Frontal cortex (tissue), 4 donors: Measurements from ENCODE around the gene SYNPO. TPM values are rescaled to one million over a fixed set of nuclear protein-coding genes. Genes with fewer than 3 reads are reported as not detected.

ENCODE experiments used
- DNase-seq, 2 donors: peaks; one replicate each; pipeline ENCODE4 v3.0.0; 2012; ENCODE audit warnings: low spot score in 2 of 2
- FAIRE-seq: peaks from 2 replicates; lab custom pipeline; 2012; peaks lifted over from hg19 to GRCh38; lab: Jason Lieb, UNC
- total RNA-seq: library from RNA; depleted of rRNA; stranded (reverse); fragments of >200 nt; gene quantifications from one replicate; pipeline ENCODE4 v1.2.3, GENCODE V29; 2014
- donor health status: control.
- donor health status: control.
- donor health status: control.

SYNPO gene
- total RNA-seq: 3.7 TPM

DNA sequence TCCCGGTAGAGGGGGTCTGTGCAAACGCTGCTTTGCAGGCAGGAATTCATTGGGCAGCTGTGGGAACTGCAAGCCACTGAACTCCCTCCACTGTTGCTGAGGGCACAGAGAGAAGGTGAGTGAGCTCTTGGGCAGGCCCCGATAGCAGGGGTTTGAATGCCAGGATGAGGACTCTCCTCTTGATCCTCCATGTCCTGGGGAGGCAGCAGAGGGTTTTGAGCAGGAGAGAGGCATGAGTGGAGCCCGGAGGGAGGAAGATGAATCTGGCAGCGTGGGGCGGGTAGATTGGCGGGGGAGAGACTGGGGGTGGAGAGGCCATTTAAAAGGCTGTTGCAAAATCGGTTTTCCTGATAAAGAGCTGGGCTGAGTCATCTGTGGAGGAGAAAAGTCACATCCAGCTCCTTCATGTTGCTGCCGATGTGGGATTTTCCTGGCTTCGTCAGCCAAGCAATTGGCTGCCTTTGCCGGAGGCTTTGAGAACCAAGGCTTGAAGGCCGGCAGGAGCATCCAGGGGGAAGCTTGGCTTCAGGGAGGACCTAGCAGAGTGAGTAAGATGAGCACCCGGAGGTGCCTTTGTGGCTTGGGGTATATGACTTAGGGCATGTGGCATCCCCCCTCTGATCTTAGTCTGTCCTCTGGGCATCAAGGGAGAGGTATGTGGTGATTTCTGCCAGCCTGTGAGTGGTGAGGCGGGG, at the start of gene SYNPO:
SYNPO (plus strand) TSS at position 350 of the 695 bp plus-strand sequence. CDS start 7,616 bp downstream, outside the sequence.
- DNase-seq: no peak
- FAIRE-seq: no peak

- FAIRE-seq (no peak), DNase-seq (no peak)
Measured at GRCh38 chr5:150590979-150591695, 49.3 kb upstream of the SYNPO start.

DNA sequence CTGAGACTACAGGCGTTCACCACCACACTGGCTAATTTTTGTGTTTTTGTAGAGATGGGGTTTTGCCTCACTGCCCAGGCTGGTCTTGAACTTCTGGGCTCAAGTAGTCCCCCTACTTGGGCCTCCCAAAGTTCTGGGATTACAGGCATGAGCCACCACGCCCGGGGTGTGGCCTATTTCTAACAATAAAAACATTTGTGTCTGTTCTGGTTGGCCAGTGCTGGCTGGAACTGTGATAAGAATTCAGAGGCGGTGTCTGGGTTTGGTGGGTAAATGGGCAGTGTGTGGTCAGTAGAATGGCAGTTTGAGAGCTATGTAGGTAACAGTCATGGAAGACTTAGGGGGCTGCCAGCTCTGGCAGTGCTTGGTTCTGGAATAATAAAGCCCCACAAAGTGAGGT, 46.9 kb upstream of the SYNPO start:
- DNase-seq (no peak), FAIRE-seq (no peak)

GRCh38 chr5:150593996-150594395, 46.5 kb upstream of the SYNPO start:
- no peak for FAIRE-seq
- no peak for DNase-seq

DNA sequence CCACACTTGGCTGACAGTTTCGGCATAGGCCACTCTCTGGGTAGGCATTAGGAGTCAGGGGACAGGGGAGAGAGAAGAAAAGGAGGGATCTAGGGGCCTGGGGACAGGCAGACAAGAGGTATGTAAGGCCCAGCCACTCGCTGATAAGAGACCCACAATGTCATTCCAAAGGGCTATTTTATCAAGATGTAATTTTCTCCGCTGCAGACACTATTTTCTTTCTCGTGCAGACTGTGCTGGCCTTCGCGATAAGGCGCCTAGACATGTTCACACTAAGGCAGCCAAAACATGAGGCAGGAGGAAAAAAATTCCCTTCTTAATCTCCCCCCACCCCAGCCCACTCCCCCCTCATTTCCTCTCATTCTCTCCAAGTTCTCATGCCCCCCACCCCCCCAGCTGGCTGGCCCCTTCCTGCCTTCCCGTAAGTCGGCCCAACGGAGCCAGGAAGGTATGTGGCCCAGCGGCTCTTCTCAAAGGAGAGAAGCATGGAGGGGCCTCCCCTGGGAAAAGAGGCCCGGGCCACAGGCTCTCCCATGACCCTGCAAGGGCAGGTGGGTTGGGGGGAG, 44.9 kb upstream of the SYNPO start:
- DNase-seq (no peak), FAIRE-seq (no peak)

DNA sequence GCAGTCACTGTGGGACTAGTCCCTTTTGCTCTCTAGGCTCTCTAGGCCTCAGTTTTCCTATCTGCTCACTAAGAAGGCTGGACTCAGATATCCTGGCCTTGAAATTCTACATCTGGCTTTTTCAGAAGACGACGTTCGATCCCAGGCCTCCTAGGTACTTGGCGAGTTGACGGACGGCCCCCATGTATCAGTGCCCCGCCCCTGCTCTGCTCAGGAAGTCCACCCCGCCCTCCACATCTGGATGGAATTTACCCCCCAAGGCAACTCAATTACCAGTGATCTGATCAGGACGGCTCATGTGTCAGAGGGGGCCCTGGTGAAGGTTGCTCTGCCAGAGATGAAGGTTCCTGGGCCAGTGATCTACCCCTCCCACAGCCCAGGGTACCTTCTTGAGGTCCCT, 44.1 kb upstream of the SYNPO start:
- FAIRE-seq (no peak), DNase-seq (no peak)

- no peak for FAIRE-seq
- DNase-seq: no peak
Measured at GRCh38 chr5:150596826-150597225, 43.6 kb upstream of the SYNPO start.

- DNase-seq: no peak
- FAIRE-seq: no peak
Measured at GRCh38 chr5:150598006-150598405, 42.5 kb upstream of the SYNPO start.

GRCh38 chr5:150598821-150599273, 41.6 kb upstream of the SYNPO start:
- DNase-seq (no peak), FAIRE-seq (no peak)

DNA sequence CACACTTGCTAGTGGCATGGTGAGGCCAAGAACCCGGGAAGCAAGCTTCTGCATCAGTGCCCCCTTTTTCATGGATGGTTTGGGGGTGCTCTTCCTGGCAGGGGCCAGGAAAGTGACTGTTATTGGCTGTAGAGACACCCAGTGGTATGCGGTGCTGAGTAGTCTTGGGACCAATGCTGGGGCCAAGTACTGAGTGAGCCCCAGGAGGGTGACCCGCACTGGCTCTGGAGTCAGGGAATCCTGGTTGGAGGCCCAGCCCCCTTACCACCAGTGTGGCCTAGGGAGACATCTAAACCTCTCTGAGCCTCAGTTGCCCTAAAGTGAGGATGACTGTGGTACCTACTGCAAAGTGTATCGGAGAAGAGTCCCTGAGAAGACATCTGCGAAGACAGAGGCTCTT, 41.2 kb upstream of the SYNPO start:
- DNase-seq (no peak), FAIRE-seq (no peak)

GRCh38 chr5:150599917-150600511, 40.4 kb upstream of the SYNPO start:
- peak in 1 of 2 donors; percentile 79 for DNase-seq

DNA sequence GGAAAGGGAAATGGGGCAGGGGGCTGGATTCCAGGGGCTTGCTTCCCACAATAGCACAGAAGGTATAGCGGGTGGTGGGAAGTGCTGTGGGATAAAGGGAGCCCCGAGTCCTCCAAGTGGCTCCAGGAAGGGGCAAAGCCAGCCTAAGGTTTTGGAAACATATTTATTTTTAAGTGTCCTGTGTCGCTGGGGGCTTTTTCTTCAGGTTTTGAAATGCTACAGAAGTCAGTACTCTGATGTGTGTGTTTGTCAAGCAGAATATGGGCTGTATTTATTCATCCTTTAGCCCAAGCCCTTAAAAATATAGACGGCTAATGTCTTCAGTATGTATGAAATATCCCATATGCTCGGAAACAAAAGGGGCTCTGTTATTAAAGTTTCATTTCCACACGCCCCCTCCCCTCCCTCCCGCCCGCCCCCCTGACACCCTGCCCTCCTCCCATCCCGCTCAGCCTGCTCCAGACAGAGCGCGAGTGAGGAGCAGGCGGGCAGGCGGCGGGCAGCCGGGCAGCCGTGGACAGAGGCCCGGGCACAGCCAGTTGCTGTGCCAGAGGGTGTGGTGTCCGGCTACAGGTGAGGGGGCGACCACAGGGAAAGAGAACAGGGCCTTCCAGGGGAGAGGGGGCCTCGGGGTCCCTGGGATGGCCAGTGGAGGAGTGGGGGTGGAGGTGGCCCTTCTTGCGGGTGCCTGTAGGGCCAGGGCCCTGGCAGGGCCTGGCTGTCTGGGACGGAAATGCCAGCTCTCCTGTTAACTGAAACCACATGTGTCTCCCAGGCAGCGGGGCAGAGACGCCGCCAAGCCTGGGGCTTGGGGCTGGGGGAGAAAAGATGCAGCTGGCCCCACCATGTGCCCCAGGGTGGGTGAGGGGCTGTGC, 39.6 kb upstream of the SYNPO start:
- FAIRE-seq (no peak), DNase-seq (no peak)

More at GRCh38 chr5:150599917-150600511, 40.4 kb upstream of the SYNPO start:
- no peak for FAIRE-seq

DNA sequence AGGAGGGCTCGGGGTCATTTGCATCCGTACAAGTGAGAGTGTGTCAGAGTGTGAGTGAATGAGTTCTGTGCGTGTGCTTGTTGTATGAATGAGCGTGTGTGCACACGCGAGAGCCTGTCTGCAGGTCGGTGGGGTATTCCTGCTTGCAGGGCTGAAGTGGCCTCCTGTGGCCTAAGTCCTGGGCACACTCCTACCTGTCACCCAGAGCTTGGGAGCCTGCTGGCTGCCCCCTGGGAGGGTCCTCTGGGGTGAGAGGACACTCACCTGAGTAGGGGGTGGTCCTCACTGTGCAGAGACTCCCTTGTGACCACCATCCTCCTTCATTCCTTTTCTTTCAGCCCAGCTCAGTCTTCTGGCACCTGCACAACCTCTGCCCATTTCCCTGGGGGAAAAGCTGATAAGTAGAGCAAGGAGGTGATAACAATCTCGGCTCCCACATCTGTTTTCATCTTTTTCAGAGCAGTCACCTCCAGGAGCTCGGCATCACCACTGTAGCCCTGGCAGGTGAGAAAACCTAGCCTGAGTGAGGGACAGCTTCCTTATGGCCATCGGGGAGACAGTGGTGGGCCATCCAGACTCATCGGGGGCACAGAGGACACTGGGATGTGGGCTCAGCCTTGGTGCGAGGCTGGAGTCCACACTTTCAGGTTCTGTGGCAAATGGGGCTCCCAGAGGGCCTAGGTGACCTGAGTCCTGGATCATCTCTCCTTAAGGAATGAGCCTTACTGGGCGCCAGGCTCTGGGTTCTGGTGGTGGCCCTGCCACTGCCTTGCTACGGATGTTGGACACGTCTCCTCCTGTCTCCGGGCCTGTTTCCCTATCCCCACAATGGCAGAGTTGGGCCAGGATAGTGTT, 38.7 kb upstream of the SYNPO start:
- FAIRE-seq (no peak), DNase-seq (no peak)

DNA sequence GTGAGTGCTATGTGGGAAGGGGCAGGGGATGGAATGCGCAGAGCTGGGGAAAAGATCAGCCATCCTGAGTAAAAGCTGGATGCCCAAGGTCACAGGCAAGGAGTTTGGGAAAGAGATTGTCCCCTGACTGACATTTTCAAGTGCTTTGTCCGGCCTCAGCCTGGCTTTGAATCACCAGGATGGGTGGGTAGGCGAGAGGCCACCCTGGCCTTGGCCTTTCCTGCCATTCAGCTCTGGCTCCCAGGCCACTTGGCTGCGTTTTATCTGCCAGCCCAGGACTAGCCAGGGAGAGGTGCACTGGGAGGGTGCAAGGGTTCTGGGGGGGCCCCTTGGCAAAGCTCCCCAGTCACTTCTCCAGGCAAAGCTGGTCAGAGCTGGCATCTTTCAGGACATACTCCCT, 37.4 kb upstream of the SYNPO start:
- no peak for FAIRE-seq
- no peak for DNase-seq

- FAIRE-seq (no peak), DNase-seq (no peak)
Measured at GRCh38 chr5:150603491-150603890, 37.0 kb upstream of the SYNPO start.

GRCh38 chr5:150604010-150604409, 36.5 kb upstream of the SYNPO start:
- no peak for DNase-seq
- no peak for FAIRE-seq

GRCh38 chr5:150604894-150605440, 35.5 kb upstream of the SYNPO start:
- no peak for DNase-seq
- no peak for FAIRE-seq

DNA sequence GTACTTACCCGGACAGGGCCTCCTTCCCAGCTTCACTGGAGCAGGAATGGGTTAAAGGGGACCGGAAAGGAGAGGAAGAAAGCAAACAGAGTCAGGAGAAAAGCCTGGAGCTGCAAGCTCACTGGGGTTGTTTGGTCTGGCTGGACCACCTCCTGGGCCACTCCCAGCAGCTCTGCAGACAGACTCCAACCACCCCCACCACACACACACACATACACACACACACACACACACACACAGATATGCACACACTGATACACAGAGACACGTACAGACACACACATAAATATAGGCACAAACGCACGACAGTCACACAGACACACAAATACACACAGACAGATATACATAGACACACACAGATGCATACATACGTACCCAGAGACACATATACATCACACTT, 34.9 kb upstream of the SYNPO start:
- no peak for FAIRE-seq
- DNase-seq: no peak

- no peak for FAIRE-seq
- DNase-seq: no peak
Measured at GRCh38 chr5:150606476-150606875, 34.0 kb upstream of the SYNPO start.
